ENCODE results near the gene GALM. TPM values are rescaled to one million over a fixed set of nuclear protein-coding genes. Genes with fewer than 3 reads are reported as not detected.
A peak's percentile ranks its signal among the peaks of the same experiment; 100 is the strongest.

GALM gene
- total and polyA plus RNA-seq, 2 of the 13 experiments (the other 11 are each of a cell fraction or from before 2014, with no cell fraction given) = 65.5 to 90.0 TPM

DNA sequence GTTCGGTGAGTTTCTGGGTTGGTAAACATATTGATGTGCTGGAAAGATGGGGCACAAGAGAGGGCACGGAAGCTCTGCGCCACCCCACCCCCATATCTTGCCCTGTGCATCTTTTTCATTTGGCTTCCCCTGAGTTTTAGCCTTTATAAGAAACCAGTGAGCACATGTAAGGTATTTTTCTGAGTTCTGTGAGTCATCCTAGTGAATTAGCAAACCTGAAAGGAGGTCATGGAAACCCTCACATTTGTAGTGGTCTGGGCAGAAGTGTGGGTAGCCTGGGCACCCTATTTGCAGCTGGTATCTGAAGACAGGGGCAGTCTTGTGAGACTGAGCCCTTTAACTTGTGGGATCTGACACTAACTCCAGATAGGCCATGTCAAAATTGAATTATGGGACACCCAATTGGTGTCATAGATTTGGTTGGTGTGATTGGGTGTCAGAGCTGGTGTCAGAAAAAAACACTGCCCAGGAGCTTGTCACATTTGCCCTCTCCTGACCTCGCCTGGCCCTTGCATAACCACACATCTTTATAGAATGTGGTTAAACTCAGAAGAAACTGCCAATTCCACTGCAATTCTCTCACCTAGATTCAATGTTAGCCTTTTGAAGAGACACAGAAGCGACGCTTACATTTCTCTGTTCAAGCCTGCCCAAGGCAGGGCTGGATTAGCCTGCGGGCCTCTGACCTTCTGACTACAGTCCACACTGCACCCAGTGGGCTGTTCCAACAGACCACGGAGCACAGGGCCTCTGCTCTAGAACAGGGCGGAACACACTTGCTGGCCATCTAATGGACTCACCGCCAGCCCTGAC, 12.0 kb upstream of the GALM start:
- Histone ChIP-seq H3K79me2 (ENCODE audit: insufficient read depth, low read length) (no peaks in the 10 kb centered on the region), H3K4me3 (replicated peaks in 1 of 3; ENCODE audit: insufficient read depth in 1 of 3, low read depth in 2 of 3, low read length in 3 of 3) (peak overlapping the region; percentile 29 to 67 (median 53)), H3K9me3 (ENCODE audit: low read length) (no peaks in the 10 kb centered on the region), H3K27me3 (ENCODE audit: control insufficient read depth in 1 of 2, insufficient read depth in 2 of 2, low read length in 2 of 2) (no peaks in the 10 kb centered on the region; a peak in 2 of 5 replicates), H3K27ac (ENCODE audit: extremely low read length, insufficient read depth, low read length) (peak overlapping the region; percentile 42), H3K4me1 (ENCODE audit: insufficient read depth, low read length) (peaks cover 48% of the 10 kb centered on the region), H3K4me2 (ENCODE audit: low read depth, low read length) (peak overlapping the region; percentile 96), H4K20me1 (ENCODE audit: insufficient read depth, low read length) (no peaks in the 10 kb centered on the region), H3K36me3 (replicated peaks in 1 of 2; ENCODE audit: control insufficient read depth in 1 of 2, insufficient read depth in 2 of 2, low read length in 2 of 2) (no peaks in the 10 kb centered on the region), H3K9ac (ENCODE audit: insufficient read depth, low read depth, low read length) (peak overlapping the region; percentile 51), H2AFZ (ENCODE audit: low read length) (peak overlapping the region; percentile 94)
- ChIA-PET POLR2A (interaction anchor here (0.7 to 3.0 kb wide), 2 partner anchors 12 to 53 kb away, joined by 3 to 30 read pairs; partner anchors contain the start of gene GALM), CTCF (ENCODE audit: low intra/inter-chr PET ratio, low total read pairs) (no interaction called here)
- DNase-seq (ENCODE audit: low spot score) (peak; percentile 53), ATAC-seq (peak; percentile 98), FAIRE-seq (peak; percentile 74)
- in situ Hi-C loops (cut with HindIII; ENCODE audit: extremely low pct_ligation_motif_present, low pct_unique_long_range_greater_than_20kb) (no loop called here), intact Hi-C loops (cut with micrococcal nuclease; ENCODE audit: unreplicated experiment) (no loop called here)
- WGBS (ENCODE audit: low lambda C conversion rate) = 28% methylated on average over 7 of the region's 10 CpGs
- BruUV-seq (replicated peaks) = no TSS peak
- TF ChIP-seq SNAI1 (CRISPR knock-in tag; IDR thresholded peaks at IDR 0.05; ENCODE audit: borderline replicate concordance) (0 out of 2 replicates have a peak, but pooled peaks have one; percentile 32), TMF1 (CRISPR knock-in tag; IDR thresholded peaks at IDR 0.05; ENCODE audit: low read depth) (peak; percentile 37; the same call in 1 of the 2 replicates), ZMYM3 (CRISPR knock-in tag; IDR thresholded peaks at IDR 0.05) (peak; percentile 84), MEF2D (CRISPR knock-in tag; IDR thresholded peaks at IDR 0.05) (0 out of 2 replicates have a peak, but pooled peaks have one; percentile 5), ARNT (IDR thresholded peaks at IDR 0.05) (no peak), ZNF761 (CRISPR knock-in tag; conservative IDR thresholded peaks at IDR 0.05) (0 out of 2 replicates have a peak, but pooled peaks have one; percentile 27), ZNF816 (CRISPR knock-in tag; IDR thresholded peaks at IDR 0.05; ENCODE audit: borderline replicate concordance) (no peak), ZNF383 (CRISPR knock-in tag; IDR thresholded peaks at IDR 0.05; ENCODE audit: borderline replicate concordance) (no peak), GABPB1 (CRISPR knock-in tag; IDR thresholded peaks at IDR 0.05) (peak; percentile 39), ZNF556 (CRISPR knock-in tag; IDR thresholded peaks at IDR 0.05; ENCODE audit: borderline replicate concordance) (peak; percentile 60; the same call in 1 of the 2 replicates), NR3C1 (CRISPR knock-in tag; IDR thresholded peaks at IDR 0.05) (no peak), MAX (IDR thresholded peaks at IDR 0.05) (peak; percentile 64), ZNF776 (CRISPR knock-in tag; IDR thresholded peaks at IDR 0.05) (0 out of 2 replicates have a peak, but pooled peaks have one; percentile 17), CCDC6 (CRISPR knock-in tag; IDR thresholded peaks at IDR 0.05) (no peak), ZNF709 (CRISPR knock-in tag; IDR thresholded peaks at IDR 0.05) (0 out of 2 replicates have a peak, but pooled peaks have one; percentile 60)
- TF ChIP-seq, protein P1, sequence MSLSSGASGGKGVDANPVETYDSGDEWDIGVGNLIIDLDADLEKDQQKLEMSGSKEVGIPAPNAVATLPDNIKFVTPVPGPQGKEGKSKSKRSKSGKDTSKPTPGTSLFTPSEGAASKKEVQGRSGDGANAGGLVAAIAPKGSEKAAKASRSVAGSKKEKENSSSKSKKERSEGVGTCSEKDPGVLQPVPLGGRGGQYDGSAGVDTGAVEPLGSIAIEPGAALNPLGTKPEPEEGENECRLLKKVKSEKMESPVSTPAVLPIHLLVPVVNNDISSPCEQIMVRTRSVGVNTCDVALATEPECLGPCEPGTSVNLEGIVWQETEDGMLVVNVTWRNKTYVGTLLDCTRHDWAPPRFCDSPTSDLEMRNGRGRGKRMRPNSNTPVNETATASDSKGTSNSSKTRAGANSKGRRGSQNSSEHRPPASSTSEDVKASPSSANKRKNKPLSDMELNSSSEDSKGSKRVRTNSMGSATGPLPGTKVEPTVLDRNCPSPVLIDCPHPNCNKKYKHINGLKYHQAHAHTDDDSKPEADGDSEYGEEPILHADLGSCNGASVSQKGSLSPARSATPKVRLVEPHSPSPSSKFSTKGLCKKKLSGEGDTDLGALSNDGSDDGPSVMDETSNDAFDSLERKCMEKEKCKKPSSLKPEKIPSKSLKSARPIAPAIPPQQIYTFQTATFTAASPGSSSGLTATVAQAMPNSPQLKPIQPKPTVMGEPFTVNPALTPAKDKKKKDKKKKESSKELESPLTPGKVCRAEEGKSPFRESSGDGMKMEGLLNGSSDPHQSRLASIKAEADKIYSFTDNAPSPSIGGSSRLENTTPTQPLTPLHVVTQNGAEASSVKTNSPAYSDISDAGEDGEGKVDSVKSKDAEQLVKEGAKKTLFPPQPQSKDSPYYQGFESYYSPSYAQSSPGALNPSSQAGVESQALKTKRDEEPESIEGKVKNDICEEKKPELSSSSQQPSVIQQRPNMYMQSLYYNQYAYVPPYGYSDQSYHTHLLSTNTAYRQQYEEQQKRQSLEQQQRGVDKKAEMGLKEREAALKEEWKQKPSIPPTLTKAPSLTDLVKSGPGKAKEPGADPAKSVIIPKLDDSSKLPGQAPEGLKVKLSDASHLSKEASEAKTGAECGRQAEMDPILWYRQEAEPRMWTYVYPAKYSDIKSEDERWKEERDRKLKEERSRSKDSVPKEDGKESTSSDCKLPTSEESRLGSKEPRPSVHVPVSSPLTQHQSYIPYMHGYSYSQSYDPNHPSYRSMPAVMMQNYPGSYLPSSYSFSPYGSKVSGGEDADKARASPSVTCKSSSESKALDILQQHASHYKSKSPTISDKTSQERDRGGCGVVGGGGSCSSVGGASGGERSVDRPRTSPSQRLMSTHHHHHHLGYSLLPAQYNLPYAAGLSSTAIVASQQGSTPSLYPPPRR (CRISPR knock-in tag; IDR thresholded peaks at IDR 0.05; ENCODE audit: borderline replicate concordance) = peak; percentile 60; the same call in 1 of the 2 replicates
- TF ChIP-seq, protein P2, sequence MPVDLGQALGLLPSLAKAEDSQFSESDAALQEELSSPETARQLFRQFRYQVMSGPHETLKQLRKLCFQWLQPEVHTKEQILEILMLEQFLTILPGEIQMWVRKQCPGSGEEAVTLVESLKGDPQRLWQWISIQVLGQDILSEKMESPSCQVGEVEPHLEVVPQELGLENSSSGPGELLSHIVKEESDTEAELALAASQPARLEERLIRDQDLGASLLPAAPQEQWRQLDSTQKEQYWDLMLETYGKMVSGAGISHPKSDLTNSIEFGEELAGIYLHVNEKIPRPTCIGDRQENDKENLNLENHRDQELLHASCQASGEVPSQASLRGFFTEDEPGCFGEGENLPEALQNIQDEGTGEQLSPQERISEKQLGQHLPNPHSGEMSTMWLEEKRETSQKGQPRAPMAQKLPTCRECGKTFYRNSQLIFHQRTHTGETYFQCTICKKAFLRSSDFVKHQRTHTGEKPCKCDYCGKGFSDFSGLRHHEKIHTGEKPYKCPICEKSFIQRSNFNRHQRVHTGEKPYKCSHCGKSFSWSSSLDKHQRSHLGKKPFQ (CRISPR knock-in tag; IDR thresholded peaks at IDR 0.05; ENCODE audit: insufficient replicate concordance) = peak; percentile 7

Data from HepG2 (cell line).